Endothelial cell (in vitro differentiated cells): ENCODE data around the gene TENM4. TPM values are rescaled to one million over a fixed set of nuclear protein-coding genes. Genes with fewer than 3 reads are reported as not detected.

ENCODE experiments used
- DNase-seq: peaks from one replicate; pipeline ENCODE4 v3.0.0; 2021; ENCODE audit warnings: low spot score
- H3K27ac Mint-ChIP-seq: one replicate; pipeline ENCODE4 v1.8.0; 2021; ENCODE audit warnings: mixed read lengths, inconsistent platforms; ENCODE audit not compliant: unreplicated experiment
- H3K27me3 Mint-ChIP-seq: one replicate; pipeline ENCODE4 v1.8.0; 2021; ENCODE audit warnings: mild to moderate bottlenecking, moderate library complexity, mixed read lengths, inconsistent platforms; ENCODE audit not compliant: unreplicated experiment
- H3K36me3 Mint-ChIP-seq: one replicate; pipeline ENCODE4 v1.8.0; 2021; ENCODE audit warnings: mild to moderate bottlenecking, low read depth, mixed read lengths, inconsistent platforms; ENCODE audit not compliant: unreplicated experiment
- H3K4me1 Mint-ChIP-seq: one replicate; pipeline ENCODE4 v1.8.0; 2021; ENCODE audit warnings: mild to moderate bottlenecking, mixed read lengths, inconsistent platforms; ENCODE audit not compliant: unreplicated experiment
- H3K4me3 Mint-ChIP-seq: one replicate; pipeline ENCODE4 v1.8.0; 2021; ENCODE audit warnings: mild to moderate bottlenecking, mixed read lengths, inconsistent platforms; ENCODE audit not compliant: unreplicated experiment
- H3K9me3 Mint-ChIP-seq: one replicate; pipeline ENCODE4 v1.8.0; 2021; ENCODE audit warnings: mixed read lengths, inconsistent platforms; ENCODE audit not compliant: unreplicated experiment
- CTCF ChIP-seq: fragments of 200-600 bp; sonication (generic); IDR thresholded peaks from one replicate; pipeline ENCODE4 v1.5.0; 2021; ENCODE audit warnings: antibody characterized with exemption; ENCODE audit not compliant: unreplicated experiment
- total RNA-seq: library from RNA; stranded (reverse); fragmentation: NEBNext Ultra II Directional; extraction: Animal tissue kit (Norgen Biotek cat#: 25700); gene quantifications from one replicate; pipeline ENCODE4 v1.2.1, GENCODE V29; 2021; ENCODE audit not compliant: unreplicated experiment

The TENM4 gene
- total RNA-seq, 1 donor from 2014 or later, result 1.8 TPM

GRCh38 chr11:79397252-79397651, 43.6 kb downstream of the TENM4 start:
- H3K9me3 Mint-ChIP-seq, result no peaks in the 10 kb centered on the region

GRCh38 chr11:79396674-79397073, 44.2 kb downstream of the TENM4 start:
- H3K4me1 Mint-ChIP-seq, result no peaks in the 10 kb centered on the region
- no peak for DNase-seq

More at GRCh38 chr11:79397252-79397651, 43.6 kb downstream of the TENM4 start:
- no peak for TF ChIP-seq CTCF
- no peaks in the 10 kb centered on the region for H3K36me3 Mint-ChIP-seq
- no peaks in the 10 kb centered on the region for H3K4me1 Mint-ChIP-seq
- no peak for DNase-seq
- H3K27me3 Mint-ChIP-seq, result no peaks in the 10 kb centered on the region
- no peak overlapping the region for H3K27ac Mint-ChIP-seq
- no peak overlapping the region for H3K4me3 Mint-ChIP-seq

GRCh38 chr11:79396001-79396400, 44.8 kb downstream of the TENM4 start:
- no peak for TF ChIP-seq CTCF
- H3K4me1 Mint-ChIP-seq, result no peaks in the 10 kb centered on the region
- H3K27me3 Mint-ChIP-seq, result no peaks in the 10 kb centered on the region
- no peak overlapping the region for H3K27ac Mint-ChIP-seq
- no peak overlapping the region for H3K4me3 Mint-ChIP-seq
- H3K9me3 Mint-ChIP-seq, result no peaks in the 10 kb centered on the region
- no peak for DNase-seq
- H3K36me3 Mint-ChIP-seq, result no peaks in the 10 kb centered on the region

More at GRCh38 chr11:79396674-79397073, 44.2 kb downstream of the TENM4 start:
- TF ChIP-seq CTCF, result no peak
- H3K27ac Mint-ChIP-seq, result no peak overlapping the region
- H3K4me3 Mint-ChIP-seq, result no peak overlapping the region
- no peaks in the 10 kb centered on the region for H3K9me3 Mint-ChIP-seq
- H3K36me3 Mint-ChIP-seq, result no peaks in the 10 kb centered on the region
- no peaks in the 10 kb centered on the region for H3K27me3 Mint-ChIP-seq

- Mint-ChIP-seq H3K4me1 (no peaks in the 10 kb centered on the region), H3K27ac (no peak overlapping the region), H3K36me3 (no peaks in the 10 kb centered on the region), H3K9me3 (no peaks in the 10 kb centered on the region), H3K27me3 (no peaks in the 10 kb centered on the region), H3K4me3 (no peak overlapping the region)
- no peak for DNase-seq
- TF ChIP-seq CTCF, result no peak
Measured at GRCh38 chr11:79393362-79394043, 47.3 kb downstream of the TENM4 start.

- Mint-ChIP-seq H3K27me3 (no peaks in the 10 kb centered on the region), H3K4me3 (no peak overlapping the region), H3K9me3 (no peaks in the 10 kb centered on the region), H3K27ac (no peak overlapping the region), H3K36me3 (no peaks in the 10 kb centered on the region), H3K4me1 (no peaks in the 10 kb centered on the region)
- no peak for TF ChIP-seq CTCF
- no peak for DNase-seq
Measured at GRCh38 chr11:79392161-79392560, 48.7 kb downstream of the TENM4 start.
